Endothelial cell of umbilical vein (primary cell): ENCODE data around the gene CELF5. TPM values are rescaled to one million over a fixed set of nuclear protein-coding genes. Genes with fewer than 3 reads are reported as not detected.

Experiments used
- BruUV-seq: library from RNA; stranded (reverse); fragments of 400-500 nt; replicated peaks from 2 replicates; lab custom pipeline; 2021; lab: Mats Ljungman, UMichigan
- CTCF ChIA-PET: fragments of 300-600, 350-600 bp; sonication (Branson Sonifier 250); formaldehyde crosslinking; loops from one replicate; lab custom pipeline; 2021; ENCODE audit warnings: antibody characterized with exemption, inconsistent platforms; lab: Charles Lee
- POLR2A ChIA-PET: fragments of 300-600, 350-600 bp; sonication (Branson Sonifier 250); formaldehyde crosslinking; loops from one replicate; lab custom pipeline; 2021; ENCODE audit warnings: antibody characterized with exemption, inconsistent platforms; lab: Charles Lee
- DNase-seq: peaks from one replicate; pipeline ENCODE4 v3.0.0-alpha.2; 2011; ENCODE audit warnings: low read depth, low spot score
- FAIRE-seq: peaks from 2 replicates; lab custom pipeline; 2011; peaks lifted over from hg19 to GRCh38; lab: Jason Lieb, UNC
- H2AFZ ChIP-seq: 2 replicates; pipeline ENCODE4 v1.6.0; 2012; ENCODE audit warnings: low read depth, low read length, control low read depth, inconsistent platforms
- H3K27ac ChIP-seq: 2 replicates; pipeline ENCODE4 v1.5.1; 2011; ENCODE audit warnings: low read depth, mild to moderate bottlenecking, control low read depth, low read length, moderate library complexity; ENCODE audit not compliant: insufficient read depth
- H3K27me3 ChIP-seq, 2 experiments: 2 replicates each; pipeline versions ENCODE4 v1.6.0 to v1.6.1; 2011; ENCODE audit warnings: low read length in 2 of 2, mixed read lengths in 1 of 2; ENCODE audit not compliant: control insufficient read depth in 2 of 2, insufficient read depth in 2 of 2
- H3K36me3 ChIP-seq, 2 experiments: 2 replicates in 1 of 2; 3 replicates in 1 of 2; pipeline ENCODE4 v1.5.1; 2011; ENCODE audit warnings: low read length in 2 of 2, mild to moderate bottlenecking in 1 of 2, moderate library complexity in 1 of 2; ENCODE audit not compliant: control insufficient read depth in 2 of 2, insufficient read depth in 2 of 2; ENCODE audit errors: extremely low read depth in 1 of 2
- H3K4me1 ChIP-seq: 3 replicates; pipeline ENCODE4 v1.5.1; 2011; ENCODE audit warnings: mild to moderate bottlenecking, low read length; ENCODE audit not compliant: control insufficient read depth, insufficient read depth; ENCODE audit errors: extremely low read depth
- H3K4me2 ChIP-seq: 2 replicates; pipeline ENCODE4 v1.6.1; 2011; ENCODE audit warnings: low read length, control low read depth, mixed read lengths; ENCODE audit not compliant: insufficient read depth
- H3K4me3 ChIP-seq, 3 experiments: fragments of 200-600 bp in 1 of 3; sonication (generic), shearing (Covaris generic) in 1 of 3; replicated peaks in 1 of 3; 2 replicates each; pipeline ENCODE4 v1.5.1; 2011 to 2016; ENCODE audit warnings: control low read depth in 3 of 3, low read length in 3 of 3, mild to moderate bottlenecking in 2 of 3, inconsistent platforms in 1 of 3, low read depth in 1 of 3, moderate library complexity in 1 of 3; ENCODE audit not compliant: insufficient read depth in 1 of 3
- H3K79me2 ChIP-seq: 2 replicates; pipeline ENCODE4 v1.6.0; 2012; ENCODE audit warnings: low read length, inconsistent platforms; ENCODE audit not compliant: control insufficient read depth, insufficient read depth
- H3K9ac ChIP-seq: replicated peaks from 2 replicates; pipeline ENCODE3; 2011; ENCODE audit warnings: low read length, control low read depth; ENCODE audit not compliant: insufficient read depth; ENCODE audit errors: extremely low read depth
- H3K9me1 ChIP-seq: replicated peaks from 3 replicates; pipeline ENCODE4 v1.6.0; 2011; ENCODE audit warnings: mild to moderate bottlenecking, low read length; ENCODE audit not compliant: control insufficient read depth, insufficient read depth; ENCODE audit errors: extremely low read depth
- H3K9me3 ChIP-seq: replicated peaks from 2 replicates; pipeline ENCODE4 v1.5.1; 2012; ENCODE audit warnings: low read length, inconsistent platforms; ENCODE audit not compliant: control insufficient read depth, insufficient read depth
- H4K20me1 ChIP-seq: replicated peaks from 2 replicates; pipeline ENCODE3; 2011; ENCODE audit warnings: mild to moderate bottlenecking, low read length; ENCODE audit not compliant: control insufficient read depth, insufficient read depth; ENCODE audit errors: extremely low read depth
- EZH2 ChIP-seq: IDR thresholded peaks from 2 replicates; pipeline ENCODE4 v1.6.1; 2012; ENCODE audit warnings: borderline replicate concordance, low read depth, mild to moderate bottlenecking, moderate library complexity, low read length, inconsistent platforms; ENCODE audit not compliant: severe bottlenecking
- FOS ChIP-seq: IDR thresholded peaks from 2 replicates; pipeline ENCODE4 v1.6.1; 2011; ENCODE audit warnings: mild to moderate bottlenecking, low read length, moderate library complexity, borderline replicate concordance; ENCODE audit not compliant: insufficient read depth
- GATA2 ChIP-seq: IDR thresholded peaks from 2 replicates; pipeline ENCODE4 v1.7.0; 2011; ENCODE audit warnings: low read depth, mild to moderate bottlenecking, moderate library complexity, mixed read lengths, low read length; ENCODE audit not compliant: insufficient read length, insufficient read depth
- JUN ChIP-seq: IDR thresholded peaks from 2 replicates; pipeline ENCODE4 v1.6.1; 2011; ENCODE audit warnings: borderline replicate concordance, low read depth; ENCODE audit not compliant: insufficient read length, insufficient read depth
- MYC ChIP-seq: IDR thresholded peaks from one replicate; pipeline ENCODE4 v1.6.1; 2011; ENCODE audit warnings: mild to moderate bottlenecking, low read depth, low read length
- POLR2A ChIP-seq: IDR thresholded peaks from 2 replicates; pipeline ENCODE4 v1.6.1; 2012; ENCODE audit warnings: low read depth, mild to moderate bottlenecking, control low read depth, low read length
- POLR2AphosphoS5 ChIP-seq: IDR thresholded peaks from 2 replicates; pipeline ENCODE4 v1.6.1; 2012; ENCODE audit warnings: low read depth, mild to moderate bottlenecking, control low read depth, low read length, moderate library complexity; ENCODE audit not compliant: insufficient read depth
- dilution Hi-C: fragments of 300-500 bp; cut with MboI; formaldehyde crosslinking; loops from one replicate; pipeline ENCODE4 v1.15.0; 2019; ENCODE audit warnings: low sequenced_read_pairs; ENCODE audit not compliant: extremely low pct_ligation_motif_present
- intact Hi-C: fragments of 100-400 bp; cut with micrococcal nuclease; formaldehyde crosslinking; loops from one replicate; pipeline ENCODE4 v1.10.0; 2022
- polyA plus RNA-seq, 4 experiments: library from polyadenylated mRNA; depleted of rRNA in 3 of 4; stranded (reverse) in 3 of 4; unstranded in 1 of 4; fragments of >200 nt; gene quantifications; 2 replicates each; pipeline versions ENCODE4 v1.2.1 to v1.2.3, GENCODE V29; 2011 to 2012; ENCODE audit warnings: missing spikeins in 1 of 4
- total RNA-seq: library from RNA; stranded (reverse); gene quantifications from 2 replicates; pipeline ENCODE4 v1.2.3, GENCODE V29; 2021
- TF ChIP-seq, protein P1 (sequence below): IDR thresholded peaks from 2 replicates; pipeline ENCODE4 v1.6.1; 2011; ENCODE audit not compliant: insufficient read depth, insufficient read length
- TF ChIP-seq, protein P2 (sequence below), 2 donors: IDR thresholded peaks; 1 replicate in 1 of 2; 2 replicates in 1 of 2; pipeline ENCODE4 v1.5.1; 2011; ENCODE audit warnings: low read length in 2 of 2, mild to moderate bottlenecking in 2 of 2, moderate library complexity in 2 of 2, control low read depth in 1 of 2, inconsistent platforms in 1 of 2, low read depth in 1 of 2; ENCODE audit not compliant: insufficient read depth in 1 of 2; ENCODE audit errors: extremely low read depth in 1 of 2

Gene CELF5
- total and polyA plus RNA-seq, 2 donors (not counting 3 experiments of a cell fraction or from before 2014, with no cell fraction given) = not detected

DNA sequence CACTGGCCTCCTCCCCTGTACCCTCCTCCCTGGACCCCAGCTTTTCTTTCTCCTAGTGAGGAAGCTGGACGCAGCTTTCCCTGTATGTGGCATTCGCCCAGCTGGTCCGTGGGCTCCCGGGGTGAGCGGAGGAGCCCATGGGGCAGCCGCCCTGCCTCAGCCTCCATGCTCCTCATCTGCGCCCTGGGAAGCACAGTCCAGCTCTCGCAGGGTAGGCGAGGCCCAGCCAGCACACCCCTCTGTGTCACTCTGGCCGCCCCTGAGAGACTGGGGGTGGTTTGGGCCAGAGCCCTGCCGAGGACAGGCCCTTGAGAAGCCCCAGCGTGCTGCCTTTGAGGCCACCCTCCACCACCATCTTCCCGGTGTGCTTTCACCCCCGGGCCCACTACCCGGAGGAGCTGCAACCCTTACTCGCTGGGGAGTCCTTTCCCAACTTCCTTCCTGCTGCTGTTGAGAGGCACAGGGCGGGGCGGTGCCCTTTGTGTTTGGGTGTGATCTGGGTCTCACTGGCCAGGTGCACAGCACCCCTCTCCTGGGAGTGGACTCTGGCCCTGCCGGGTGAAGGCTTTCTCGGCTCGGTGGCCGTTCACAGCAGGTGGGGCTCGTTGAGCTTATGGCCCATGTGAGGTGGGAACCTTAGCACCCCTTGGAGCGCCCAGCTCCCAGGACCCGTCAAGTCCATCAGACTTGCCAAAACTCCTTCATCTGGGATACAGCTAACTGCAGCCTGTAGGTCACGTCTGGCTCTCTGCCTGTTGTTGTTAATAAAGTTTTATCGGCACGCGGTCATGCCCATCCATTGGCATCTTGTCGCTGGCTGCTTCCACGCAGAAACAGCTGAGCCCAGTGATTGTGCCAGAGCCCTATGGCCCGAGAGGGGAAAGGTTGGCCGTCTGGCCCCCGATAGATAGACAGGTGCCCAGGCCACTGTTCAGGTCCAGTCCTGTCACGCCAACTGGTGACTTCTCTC lies 35.5 kb upstream of the CELF5 start:
- no peaks in the 10 kb centered on the region for H3K27me3 ChIP-seq
- H3K4me2 ChIP-seq = no peak overlapping the region
- DNase-seq (no peak), FAIRE-seq (no peak)
- BruUV-seq = no TSS peak
- H3K79me2 ChIP-seq = peaks cover 57% of the 10 kb centered on the region
- no peak overlapping the region for H2AFZ ChIP-seq
- ChIA-PET CTCF (no interaction called here), POLR2A (no interaction called here)
- H3K9ac ChIP-seq = no peak overlapping the region
- H3K9me1 ChIP-seq = no peaks in the 10 kb centered on the region
- intact Hi-C loops (no loop called here), dilution Hi-C loops (no loop called here)
- no peak overlapping the region for H3K4me3 ChIP-seq
- peaks cover 0 to 4% of the 10 kb centered on the region in 2 experiments for H3K36me3 ChIP-seq
- H3K4me1 ChIP-seq = peaks cover 12% of the 10 kb centered on the region
- no peaks in the 10 kb centered on the region for H3K9me3 ChIP-seq
- TF ChIP-seq, protein P1, sequence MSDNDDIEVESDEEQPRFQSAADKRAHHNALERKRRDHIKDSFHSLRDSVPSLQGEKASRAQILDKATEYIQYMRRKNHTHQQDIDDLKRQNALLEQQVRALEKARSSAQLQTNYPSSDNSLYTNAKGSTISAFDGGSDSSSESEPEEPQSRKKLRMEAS = no peak
- TF ChIP-seq POLR2AphosphoS5 = no peak
- no peak for TF ChIP-seq FOS
- TF ChIP-seq MYC = no peak
- TF ChIP-seq, protein P2, sequence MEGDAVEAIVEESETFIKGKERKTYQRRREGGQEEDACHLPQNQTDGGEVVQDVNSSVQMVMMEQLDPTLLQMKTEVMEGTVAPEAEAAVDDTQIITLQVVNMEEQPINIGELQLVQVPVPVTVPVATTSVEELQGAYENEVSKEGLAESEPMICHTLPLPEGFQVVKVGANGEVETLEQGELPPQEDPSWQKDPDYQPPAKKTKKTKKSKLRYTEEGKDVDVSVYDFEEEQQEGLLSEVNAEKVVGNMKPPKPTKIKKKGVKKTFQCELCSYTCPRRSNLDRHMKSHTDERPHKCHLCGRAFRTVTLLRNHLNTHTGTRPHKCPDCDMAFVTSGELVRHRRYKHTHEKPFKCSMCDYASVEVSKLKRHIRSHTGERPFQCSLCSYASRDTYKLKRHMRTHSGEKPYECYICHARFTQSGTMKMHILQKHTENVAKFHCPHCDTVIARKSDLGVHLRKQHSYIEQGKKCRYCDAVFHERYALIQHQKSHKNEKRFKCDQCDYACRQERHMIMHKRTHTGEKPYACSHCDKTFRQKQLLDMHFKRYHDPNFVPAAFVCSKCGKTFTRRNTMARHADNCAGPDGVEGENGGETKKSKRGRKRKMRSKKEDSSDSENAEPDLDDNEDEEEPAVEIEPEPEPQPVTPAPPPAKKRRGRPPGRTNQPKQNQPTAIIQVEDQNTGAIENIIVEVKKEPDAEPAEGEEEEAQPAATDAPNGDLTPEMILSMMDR (IDR thresholded peaks at IDR 0.05; ENCODE audit: extremely low read depth in 1 of 2, insufficient read depth in 1 of 2, low read depth in 1 of 2, low read length in 2 of 2) = no peak
- no peak for TF ChIP-seq POLR2A
- TF ChIP-seq GATA2 = no peak
- TF ChIP-seq EZH2 = no peak
- TF ChIP-seq JUN = no peak
- H4K20me1 ChIP-seq = no peaks in the 10 kb centered on the region
- no peak overlapping the region for H3K27ac ChIP-seq
